Uterus (tissue), 2 donors: Measurements from ENCODE around the gene HSD17B7.
"Not testable (repeated sequence)": the region's sequence is repeated elsewhere in the genome, so short reads cannot be mapped to it uniquely, and the experiment has no call there.

Experiments used
- CTCF ChIP-seq, 4 experiments: fragments of 200-600 bp in 2 of 4; fragments of 450-650 bp in 2 of 4; sonication (generic) in 2 of 4; IDR thresholded peaks; one replicate each; pipeline ENCODE4 v1.5.1; 2016 to 2019; ENCODE audit warnings: antibody characterized with exemption in 4 of 4, mild to moderate bottlenecking in 2 of 4, moderate library complexity in 1 of 4
- POLR2A ChIP-seq, 2 donors: fragments of 450-650 bp; IDR thresholded peaks; one replicate each; pipeline ENCODE4 v1.6.1; 2016; ENCODE audit warnings: antibody characterized with exemption in 2 of 2, mild to moderate bottlenecking in 1 of 2, moderate library complexity in 1 of 2

- not testable (repeated sequence) for TF ChIP-seq CTCF, POLR2A (IDR thresholded peaks at IDR 0.05)
Observed at GRCh38 chr1:162790985-162791357, 469 bp downstream of the HSD17B7 start.
